HFFc6 (cell line): Measurements from ENCODE around the gene POU1F1. TPM values are rescaled to one million over a fixed set of nuclear protein-coding genes. Genes with fewer than 3 reads are reported as not detected.
"Not testable (repeated sequence)": the region's sequence is repeated elsewhere in the genome, so short reads cannot be mapped to it uniquely, and the experiment has no call there.

Experiments used
- DNase-seq: peaks from one replicate; pipeline ENCODE4 v3.0.0-alpha.2; 2018
- H3K27ac Mint-ChIP-seq: 2 replicates; pipeline ENCODE4 v1.8.0; 2020; ENCODE audit warnings: mild to moderate bottlenecking, mixed read lengths
- H3K27me3 Mint-ChIP-seq: 2 replicates; pipeline ENCODE4 v1.8.0; 2021; ENCODE audit warnings: mild to moderate bottlenecking, moderate library complexity, mixed read lengths; ENCODE audit not compliant: insufficient read depth
- H3K36me3 Mint-ChIP-seq: 2 replicates; pipeline ENCODE4 v1.8.0; 2021; ENCODE audit warnings: low read depth, mixed read lengths
- H3K4me1 Mint-ChIP-seq: 2 replicates; pipeline ENCODE4 v1.8.0; 2020; ENCODE audit warnings: low read depth, mixed read lengths
- H3K4me3 Mint-ChIP-seq: 2 replicates; pipeline ENCODE4 v1.8.0; 2020; ENCODE audit warnings: mild to moderate bottlenecking, moderate library complexity, mixed read lengths
- H3K9me3 Mint-ChIP-seq: 2 replicates; pipeline ENCODE4 v1.8.0; 2020; ENCODE audit warnings: mild to moderate bottlenecking, mixed read lengths
- CTCF ChIP-seq: fragments of 200-600 bp; sonication (generic); IDR thresholded peaks from 2 replicates; pipeline ENCODE4 v1.5.0; 2021; ENCODE audit warnings: antibody characterized with exemption, mild to moderate bottlenecking
- total RNA-seq, 6 experiments: library from RNA; stranded (reverse); fragmentation: NEBNext Ultra II Directional; extraction: Animal tissue kit (Norgen Biotek cat#: 25700); gene quantifications; 2 replicates in 1 of 6; 3 replicates in 5 of 6; pipeline ENCODE4 v1.2.3, GENCODE V29; 2021

POU1F1 gene
- total RNA-seq, 6 experiments from 2014 or later = not detected

DNA sequence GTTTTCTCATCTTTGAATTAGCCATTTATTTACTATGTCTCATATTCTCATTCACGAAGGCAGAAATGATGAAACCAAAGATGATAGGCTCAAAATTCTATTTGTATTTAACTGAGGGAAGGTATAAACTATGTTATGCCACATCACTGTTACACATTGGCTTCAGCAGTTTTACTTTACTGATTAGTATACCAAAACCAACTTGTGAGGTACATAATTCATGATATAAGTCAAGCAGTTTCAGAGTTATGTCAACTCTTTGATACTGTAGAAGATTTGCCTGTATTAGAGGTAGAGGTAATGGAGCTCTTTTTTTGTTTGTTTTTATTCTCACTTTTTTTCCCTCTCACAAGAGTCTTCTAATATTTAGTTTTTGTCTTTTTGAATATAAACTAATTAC is 26.4 kb downstream of the POU1F1 start:
- Mint-ChIP-seq H3K36me3 (peaks cover 5% of the 10 kb centered on the region; the same call in 1 of the 2 replicates), H3K4me3 (no peak overlapping the region), H3K9me3 (no peaks in the 10 kb centered on the region), H3K4me1 (peaks cover 14% of the 10 kb centered on the region), H3K27me3 (no peaks in the 10 kb centered on the region), H3K27ac (no peak overlapping the region)
- DNase-seq = no peak
- TF ChIP-seq CTCF = no peak

- no peak for DNase-seq
- no peaks in the 10 kb centered on the region for H3K9me3 Mint-ChIP-seq
These were observed 27.6 kb downstream of the POU1F1 start for GRCh38 chr3:87248831-87249230.

DNA sequence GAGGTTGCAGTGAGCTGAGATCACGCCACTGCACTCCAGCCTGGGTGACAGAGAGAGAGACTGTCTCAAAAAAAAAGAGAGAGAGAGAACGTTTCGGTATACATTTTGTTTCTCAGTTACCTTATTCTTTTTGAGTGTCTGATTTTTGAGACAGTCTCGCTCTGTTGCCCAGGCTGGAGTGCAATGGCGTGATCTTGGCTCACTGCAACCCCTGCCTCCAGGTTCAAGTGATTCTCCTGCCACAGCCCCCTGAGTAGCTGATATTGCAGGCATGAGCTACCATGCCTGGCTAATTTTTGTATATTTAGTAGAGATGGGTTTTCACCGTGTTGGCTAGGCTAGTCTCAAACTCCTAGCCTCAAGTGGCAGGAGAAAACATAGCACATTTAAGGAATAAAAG is 28.2 kb downstream of the POU1F1 start:
- H3K27me3 Mint-ChIP-seq, H3K9me3 Mint-ChIP-seq, H3K4me3 Mint-ChIP-seq, DNase-seq, H3K27ac Mint-ChIP-seq, H3K36me3 Mint-ChIP-seq: not testable (repeated sequence)
- peaks cover 14% of the 10 kb centered on the region for H3K4me1 Mint-ChIP-seq

More at GRCh38 chr3:87248831-87249230, 27.6 kb downstream of the POU1F1 start:
- Mint-ChIP-seq H3K27ac (no peak overlapping the region), H3K36me3 (peaks cover 5% of the 10 kb centered on the region; the same call in 1 of the 2 replicates), H3K4me3 (no peak overlapping the region), H3K27me3 (no peaks in the 10 kb centered on the region), H3K4me1 (peaks cover 14% of the 10 kb centered on the region)
- TF ChIP-seq CTCF = no peak

GRCh38 chr3:87247430-87247773 is 29.0 kb downstream of the POU1F1 start:
- Mint-ChIP-seq H3K9me3 (no peaks in the 10 kb centered on the region), H3K4me3 (no peak overlapping the region), H3K27ac (no peak overlapping the region), H3K27me3 (no peaks in the 10 kb centered on the region), H3K36me3 (no peaks in the 10 kb centered on the region; the same call in 1 of the 2 replicates), H3K4me1 (peaks cover 14% of the 10 kb centered on the region)
- no peak for TF ChIP-seq CTCF
- DNase-seq = no peak

DNA sequence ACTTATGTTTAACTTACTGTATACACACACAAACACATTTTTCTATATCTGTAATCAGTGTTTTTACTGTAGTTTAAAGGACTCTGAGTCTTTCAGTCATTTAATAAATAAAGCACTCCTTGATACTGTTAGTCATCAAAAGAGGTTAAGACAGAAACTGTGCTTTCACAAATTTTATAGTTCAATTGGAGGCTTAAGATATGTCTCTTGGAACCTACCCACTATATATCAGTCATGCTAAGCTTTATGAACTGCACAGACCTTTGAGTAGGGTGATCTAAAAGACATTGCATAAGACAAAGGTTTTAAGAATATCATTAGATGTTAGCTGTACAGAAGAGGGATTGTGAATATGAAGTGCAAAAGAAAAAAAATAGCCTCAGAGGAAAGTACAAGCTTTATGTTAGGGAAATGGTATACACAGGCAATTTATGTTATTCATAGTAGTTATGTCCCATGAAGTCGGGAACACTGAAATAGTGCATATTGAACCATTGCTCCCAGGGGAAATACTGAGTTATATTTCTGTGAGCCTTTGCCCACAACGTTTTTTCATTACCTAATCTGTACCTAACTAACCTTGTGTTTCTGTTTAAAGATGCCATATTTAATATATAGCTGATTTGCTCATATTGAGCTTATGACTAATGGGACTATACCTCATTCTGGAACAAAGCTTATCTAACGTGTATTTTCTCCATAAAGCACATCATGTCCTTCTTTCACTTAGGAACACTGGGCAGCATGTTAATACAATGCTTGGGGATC is 29.5 kb downstream of the POU1F1 start:
- no peak for DNase-seq
- no peak overlapping the region; the same call in 1 of the 2 replicates for H3K27ac Mint-ChIP-seq
- no peak for TF ChIP-seq CTCF
- H3K4me3 Mint-ChIP-seq = no peak overlapping the region
- no peaks in the 10 kb centered on the region for H3K9me3 Mint-ChIP-seq
- peaks cover 14% of the 10 kb centered on the region for H3K4me1 Mint-ChIP-seq
- no peaks in the 10 kb centered on the region; the same call in 1 of the 2 replicates for H3K36me3 Mint-ChIP-seq
- H3K27me3 Mint-ChIP-seq = no peaks in the 10 kb centered on the region

DNA sequence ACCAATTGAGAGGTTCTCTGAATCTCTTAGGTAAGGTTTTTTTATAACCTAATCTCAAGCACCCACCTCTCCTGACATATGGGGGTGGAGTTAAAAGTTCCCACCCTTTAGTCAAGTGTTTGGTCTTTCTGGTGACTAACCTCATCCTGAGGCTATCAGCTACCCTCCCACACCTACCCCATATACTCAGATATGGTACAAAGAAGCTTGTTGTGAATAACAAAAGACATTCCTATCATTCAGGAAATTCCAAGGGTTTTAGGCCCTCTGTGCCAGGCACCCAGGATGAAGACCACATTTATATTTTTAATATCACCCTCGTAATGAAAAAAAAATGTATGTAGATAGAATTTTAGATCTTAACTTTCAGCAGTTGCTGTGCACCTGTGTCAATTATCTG is 40.3 kb downstream of the POU1F1 start:
- no peaks in the 10 kb centered on the region for H3K27me3 Mint-ChIP-seq
- TF ChIP-seq CTCF = no peak
- no peaks in the 10 kb centered on the region for H3K9me3 Mint-ChIP-seq
- H3K27ac Mint-ChIP-seq = no peak overlapping the region
- H3K4me1 Mint-ChIP-seq = peaks cover 25% of the 10 kb centered on the region
- peaks cover 16% of the 10 kb centered on the region for H3K36me3 Mint-ChIP-seq
- DNase-seq = no peak
- no peak overlapping the region for H3K4me3 Mint-ChIP-seq
